ENCODE measurements around the gene APOBEC3H. TPM values are rescaled to one million over a fixed set of nuclear protein-coding genes. Genes with fewer than 3 reads are reported as not detected.

The APOBEC3H gene
- total RNA-seq, 1 donor from 2014 or later = not detected

DNA sequence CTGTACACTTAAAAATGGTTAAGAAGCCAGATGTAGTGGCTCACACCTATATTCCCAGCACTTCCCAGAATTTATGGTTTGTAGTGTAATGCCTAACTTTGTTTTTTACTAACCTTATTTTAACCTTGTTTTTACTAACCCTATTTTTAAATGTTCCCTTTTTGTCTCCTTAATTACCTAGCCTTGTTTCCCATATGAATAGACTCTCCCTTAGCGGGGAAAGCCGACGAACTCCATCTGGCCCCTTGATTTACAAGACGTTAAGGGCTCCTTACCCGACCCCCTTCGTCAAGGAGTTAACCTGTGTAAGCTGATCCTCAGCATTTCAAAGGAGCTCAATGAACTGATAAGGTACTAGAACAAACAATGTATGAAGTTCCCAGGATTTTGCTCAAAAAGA is 17.1 kb downstream of the APOBEC3H start:
- no peak for DNase-seq (ENCODE audit: low spot score)
- Mint-ChIP-seq H3K27me3 (ENCODE audit: low read depth) (peaks cover 54% of the 10 kb centered on the region), H3K4me3 (ENCODE audit: unreplicated experiment) (no peak overlapping the region), H3K4me1 (ENCODE audit: low read depth) (no peaks in the 10 kb centered on the region), H3K27ac (ENCODE audit: unreplicated experiment) (no peak overlapping the region), H3K36me3 (ENCODE audit: low read depth) (no peaks in the 10 kb centered on the region), H3K9me3 (ENCODE audit: low read depth) (no peaks in the 10 kb centered on the region)
- TF ChIP-seq, protein P1, sequence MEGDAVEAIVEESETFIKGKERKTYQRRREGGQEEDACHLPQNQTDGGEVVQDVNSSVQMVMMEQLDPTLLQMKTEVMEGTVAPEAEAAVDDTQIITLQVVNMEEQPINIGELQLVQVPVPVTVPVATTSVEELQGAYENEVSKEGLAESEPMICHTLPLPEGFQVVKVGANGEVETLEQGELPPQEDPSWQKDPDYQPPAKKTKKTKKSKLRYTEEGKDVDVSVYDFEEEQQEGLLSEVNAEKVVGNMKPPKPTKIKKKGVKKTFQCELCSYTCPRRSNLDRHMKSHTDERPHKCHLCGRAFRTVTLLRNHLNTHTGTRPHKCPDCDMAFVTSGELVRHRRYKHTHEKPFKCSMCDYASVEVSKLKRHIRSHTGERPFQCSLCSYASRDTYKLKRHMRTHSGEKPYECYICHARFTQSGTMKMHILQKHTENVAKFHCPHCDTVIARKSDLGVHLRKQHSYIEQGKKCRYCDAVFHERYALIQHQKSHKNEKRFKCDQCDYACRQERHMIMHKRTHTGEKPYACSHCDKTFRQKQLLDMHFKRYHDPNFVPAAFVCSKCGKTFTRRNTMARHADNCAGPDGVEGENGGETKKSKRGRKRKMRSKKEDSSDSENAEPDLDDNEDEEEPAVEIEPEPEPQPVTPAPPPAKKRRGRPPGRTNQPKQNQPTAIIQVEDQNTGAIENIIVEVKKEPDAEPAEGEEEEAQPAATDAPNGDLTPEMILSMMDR (IDR thresholded peaks at IDR 0.05) = no peak

DNA sequence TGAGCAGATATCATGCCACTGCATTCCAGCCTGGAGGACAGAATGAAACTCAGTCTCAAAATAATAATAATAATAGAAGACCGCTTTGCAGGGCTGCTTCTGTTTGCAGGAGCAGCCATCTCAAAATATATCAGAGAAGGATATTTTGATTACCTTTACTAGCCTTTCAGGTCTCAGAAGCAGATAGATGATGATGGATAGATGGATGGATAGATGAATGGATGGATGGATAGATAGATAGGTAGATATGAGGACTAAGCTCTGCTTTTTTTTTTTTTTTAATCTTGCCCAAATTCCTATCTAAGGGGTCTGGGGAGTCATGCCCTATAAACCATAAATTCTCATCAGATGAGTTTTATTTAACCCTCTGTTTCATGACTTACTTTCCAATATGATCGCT is 18.5 kb downstream of the APOBEC3H start:
- no peak overlapping the region for H3K27ac Mint-ChIP-seq (ENCODE audit: unreplicated experiment)
- H3K4me3 Mint-ChIP-seq (ENCODE audit: unreplicated experiment) = no peak overlapping the region
- peaks cover 53% of the 10 kb centered on the region for H3K27me3 Mint-ChIP-seq (ENCODE audit: low read depth)
- TF ChIP-seq, protein P1 (IDR thresholded peaks at IDR 0.05) = no peak
- no peaks in the 10 kb centered on the region for H3K36me3 Mint-ChIP-seq (ENCODE audit: low read depth)
- H3K4me1 Mint-ChIP-seq (ENCODE audit: low read depth) = no peaks in the 10 kb centered on the region
- no peak for DNase-seq (ENCODE audit: low spot score)
- H3K9me3 Mint-ChIP-seq (ENCODE audit: low read depth) = no peaks in the 10 kb centered on the region

DNA sequence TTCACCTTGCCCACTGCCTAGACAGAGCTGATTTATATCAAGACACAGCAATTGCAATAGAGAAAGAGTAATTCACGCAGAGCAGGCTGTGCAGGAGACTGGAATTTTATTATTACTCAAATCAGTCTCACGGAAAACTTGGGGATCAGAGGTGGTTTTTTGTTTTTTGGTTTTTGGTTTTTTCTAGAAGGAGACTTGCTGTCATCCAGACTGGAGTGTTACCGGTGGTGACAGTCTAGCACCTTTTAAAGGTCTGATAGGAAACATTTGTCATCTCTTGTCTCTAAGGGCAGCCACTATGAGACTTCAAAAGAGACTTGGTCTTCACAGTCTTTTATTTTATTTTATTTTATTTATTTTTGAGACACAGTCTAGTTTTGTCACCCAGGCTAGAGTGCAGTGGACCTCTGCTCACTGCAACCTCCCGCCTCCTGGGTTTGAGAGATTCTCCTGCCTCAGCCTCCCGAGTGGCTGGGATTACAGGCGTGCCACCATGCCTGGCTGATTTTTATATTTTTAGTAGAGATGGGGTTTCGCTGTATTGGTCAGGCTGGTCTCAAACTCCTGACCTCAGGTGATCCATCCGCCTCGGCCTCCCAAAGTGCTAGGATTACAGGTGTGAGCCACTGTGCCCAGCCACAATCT is 19.1 kb downstream of the APOBEC3H start:
- TF ChIP-seq, protein P1 (IDR thresholded peaks at IDR 0.05) = no peak
- Mint-ChIP-seq H3K36me3 (ENCODE audit: low read depth) (no peaks in the 10 kb centered on the region), H3K4me1 (ENCODE audit: low read depth) (no peaks in the 10 kb centered on the region), H3K4me3 (ENCODE audit: unreplicated experiment) (no peak overlapping the region), H3K27ac (ENCODE audit: unreplicated experiment) (no peak overlapping the region), H3K9me3 (ENCODE audit: low read depth) (no peaks in the 10 kb centered on the region), H3K27me3 (ENCODE audit: low read depth) (peaks cover 50% of the 10 kb centered on the region)
- no peak for DNase-seq (ENCODE audit: low spot score)

DNA sequence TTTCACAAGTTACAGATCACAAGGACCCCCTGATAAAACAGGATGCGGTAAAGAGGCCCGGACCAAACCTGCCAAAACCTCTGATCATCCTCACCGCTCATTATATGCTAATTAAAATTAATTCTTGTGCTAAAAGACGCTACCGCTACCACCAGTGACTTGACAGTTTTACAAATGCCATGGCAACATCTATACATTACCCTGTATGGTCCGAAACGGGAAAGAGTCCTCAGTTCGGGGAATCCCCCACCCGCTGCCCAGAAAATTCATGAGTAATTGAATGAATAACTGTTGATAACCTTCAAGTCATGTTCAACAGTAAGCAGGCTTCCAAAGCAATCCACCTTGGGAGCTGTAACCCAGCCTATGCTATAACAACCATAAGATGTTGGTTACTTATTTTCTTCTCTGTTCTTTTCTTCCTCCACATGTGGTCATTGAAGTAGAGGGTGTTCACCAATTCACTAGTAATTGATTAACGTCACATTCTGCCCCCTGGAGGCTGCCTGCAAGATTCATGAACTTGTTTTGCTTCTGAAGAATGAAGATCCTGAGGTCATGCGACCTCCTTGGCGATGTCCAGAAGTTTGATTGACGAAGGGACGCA is 20.6 kb downstream of the APOBEC3H start:
- Mint-ChIP-seq H3K4me3 (ENCODE audit: unreplicated experiment) (no peak overlapping the region), H3K4me1 (ENCODE audit: low read depth) (no peaks in the 10 kb centered on the region), H3K9me3 (ENCODE audit: low read depth) (no peaks in the 10 kb centered on the region), H3K36me3 (ENCODE audit: low read depth) (no peaks in the 10 kb centered on the region), H3K27ac (ENCODE audit: unreplicated experiment) (no peak overlapping the region), H3K27me3 (ENCODE audit: low read depth) (peaks cover 52% of the 10 kb centered on the region)
- TF ChIP-seq, protein P1 (IDR thresholded peaks at IDR 0.05) = peak; percentile 77
- no peak for DNase-seq (ENCODE audit: low spot score)

DNA sequence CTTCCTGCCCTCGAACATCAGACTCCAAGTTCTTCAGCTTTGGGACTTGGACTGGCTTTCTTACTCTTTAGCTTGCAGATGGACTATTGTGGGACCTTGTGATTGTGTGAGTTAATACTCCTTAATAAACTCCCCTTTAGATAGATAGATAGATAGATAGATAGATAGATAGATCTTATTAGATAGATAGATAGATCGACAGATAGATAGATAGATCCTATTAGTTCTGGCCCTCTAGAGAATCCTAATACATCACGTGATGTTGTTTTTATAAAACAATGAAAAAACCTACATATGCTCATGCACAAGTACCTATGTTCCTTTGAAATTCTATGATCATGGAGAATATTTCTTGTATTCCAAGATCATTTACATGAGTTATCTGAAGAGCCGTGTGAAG is 23.9 kb downstream of the APOBEC3H start:
- H3K27ac Mint-ChIP-seq (ENCODE audit: unreplicated experiment) = no peak overlapping the region
- H3K36me3 Mint-ChIP-seq (ENCODE audit: low read depth) = no peaks in the 10 kb centered on the region
- no peak overlapping the region for H3K4me3 Mint-ChIP-seq (ENCODE audit: unreplicated experiment)
- DNase-seq (ENCODE audit: low spot score) = no peak
- no peaks in the 10 kb centered on the region for H3K9me3 Mint-ChIP-seq (ENCODE audit: low read depth)
- peaks cover 27% of the 10 kb centered on the region for H3K27me3 Mint-ChIP-seq (ENCODE audit: low read depth)
- H3K4me1 Mint-ChIP-seq (ENCODE audit: low read depth) = no peaks in the 10 kb centered on the region
- TF ChIP-seq, protein P1 (IDR thresholded peaks at IDR 0.05) = no peak
